HK-2 (cell line): ENCODE data around the gene LRFN4.

ENCODE experiments used
- DNase-seq: peaks from one replicate; pipeline ENCODE4 v3.0.0-alpha.2; 2018; ENCODE audit not compliant: unreplicated experiment

The LRFN4 gene

DNA sequence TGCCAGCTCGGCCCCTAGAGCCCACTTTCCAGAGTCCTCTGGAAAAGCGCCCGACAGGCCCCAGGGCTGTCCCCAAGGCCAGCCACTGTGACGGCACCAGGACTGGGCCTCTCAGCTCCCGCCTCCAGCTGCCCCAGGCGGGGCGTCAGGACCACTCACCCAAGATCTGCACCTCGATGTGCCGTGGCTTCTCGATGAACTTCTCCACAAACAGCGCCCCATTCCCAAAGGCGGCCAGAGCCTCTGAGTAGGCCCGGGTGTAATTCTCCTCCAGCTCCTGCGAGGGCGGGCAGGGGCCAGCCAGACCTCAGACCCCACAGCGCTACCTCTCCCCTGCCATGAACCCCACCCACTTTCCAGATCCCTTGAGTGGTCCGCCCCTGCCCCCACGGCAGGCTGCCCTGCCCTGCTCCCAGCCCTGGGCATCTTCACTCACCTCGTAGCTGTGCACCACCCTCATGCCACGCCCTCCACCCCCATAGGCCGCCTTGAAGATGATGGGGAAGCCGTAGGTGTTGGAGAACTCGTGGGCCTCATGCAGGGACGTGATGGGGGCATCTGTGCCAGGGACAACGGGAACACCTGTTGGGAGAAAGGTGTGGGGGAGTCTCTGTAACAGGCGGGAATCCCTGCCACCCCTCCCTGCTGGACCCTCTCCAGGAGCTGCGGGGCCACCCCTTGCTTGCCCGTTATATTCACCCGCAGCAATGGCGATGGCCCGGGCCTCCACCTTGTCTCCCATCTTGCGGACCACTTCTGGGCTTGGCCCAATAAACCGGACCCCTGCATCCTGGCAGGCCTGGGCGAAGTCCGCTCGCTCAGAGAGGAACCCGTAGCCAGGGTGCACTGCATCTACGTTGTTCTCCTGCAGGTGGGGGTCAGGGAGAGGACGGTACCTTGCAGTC is 14.0 kb downstream of the LRFN4 start:
- DNase-seq, result no peak

DNA sequence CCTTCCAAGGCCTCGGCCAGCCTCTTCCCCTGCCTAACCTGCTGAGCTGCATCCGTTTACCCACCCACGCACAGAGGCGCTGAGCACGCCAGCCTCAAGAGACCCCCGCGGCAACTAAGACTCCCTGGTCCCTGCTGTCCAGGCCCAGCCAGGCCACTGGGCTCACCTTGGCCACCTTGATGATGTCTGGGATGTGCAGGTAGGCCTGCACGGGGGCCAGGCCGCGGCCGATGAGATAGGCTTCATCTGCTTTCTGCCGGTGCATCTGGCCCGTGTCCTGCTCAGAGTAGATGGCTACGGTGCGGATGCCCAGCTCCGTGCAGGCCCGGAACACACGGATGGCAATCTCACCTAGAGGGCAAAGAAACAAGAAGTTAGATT is 14.6 kb downstream of the LRFN4 start:
- DNase-seq, result no peak

DNA sequence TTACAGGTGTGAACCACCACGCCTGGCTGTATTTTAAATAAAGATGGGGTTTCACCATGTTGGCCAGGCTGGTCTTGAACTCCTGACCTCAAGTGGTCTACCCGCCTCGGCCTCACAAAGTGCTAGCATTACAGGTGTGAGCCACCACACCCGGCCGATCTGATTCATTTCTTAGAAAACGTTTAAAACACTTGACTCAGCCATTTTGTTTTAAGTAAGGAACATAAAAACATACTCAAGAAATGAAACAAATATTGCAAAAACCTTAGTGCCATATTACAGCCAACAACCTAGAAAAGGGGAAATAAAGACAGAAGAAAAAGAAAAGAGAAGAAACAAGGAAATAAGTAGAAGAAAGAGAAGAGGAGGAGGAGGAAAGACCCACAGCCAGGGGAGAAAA is 17.4 kb downstream of the LRFN4 start:
- DNase-seq, result no peak

DNA sequence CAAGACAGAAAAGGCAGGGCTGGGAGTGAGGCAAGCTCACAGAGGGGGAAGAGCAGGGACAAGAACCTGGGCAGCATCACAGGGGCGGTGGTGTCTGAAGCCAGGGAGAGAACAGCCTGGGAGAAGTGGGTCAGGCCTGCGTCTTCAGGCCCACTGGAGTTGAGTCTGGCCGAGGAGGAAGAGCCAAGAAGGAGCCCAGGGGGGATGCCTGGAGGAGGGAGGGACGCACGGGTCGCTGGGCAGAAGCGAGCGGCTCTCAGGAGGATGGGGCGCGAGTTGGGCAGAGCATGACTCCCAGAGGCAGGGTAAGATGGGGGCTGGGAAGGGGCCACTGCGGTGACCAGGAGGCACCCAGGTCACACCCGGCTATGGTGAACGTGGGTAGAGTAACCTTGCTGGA is 18.5 kb downstream of the LRFN4 start:
- no peak for DNase-seq

DNA sequence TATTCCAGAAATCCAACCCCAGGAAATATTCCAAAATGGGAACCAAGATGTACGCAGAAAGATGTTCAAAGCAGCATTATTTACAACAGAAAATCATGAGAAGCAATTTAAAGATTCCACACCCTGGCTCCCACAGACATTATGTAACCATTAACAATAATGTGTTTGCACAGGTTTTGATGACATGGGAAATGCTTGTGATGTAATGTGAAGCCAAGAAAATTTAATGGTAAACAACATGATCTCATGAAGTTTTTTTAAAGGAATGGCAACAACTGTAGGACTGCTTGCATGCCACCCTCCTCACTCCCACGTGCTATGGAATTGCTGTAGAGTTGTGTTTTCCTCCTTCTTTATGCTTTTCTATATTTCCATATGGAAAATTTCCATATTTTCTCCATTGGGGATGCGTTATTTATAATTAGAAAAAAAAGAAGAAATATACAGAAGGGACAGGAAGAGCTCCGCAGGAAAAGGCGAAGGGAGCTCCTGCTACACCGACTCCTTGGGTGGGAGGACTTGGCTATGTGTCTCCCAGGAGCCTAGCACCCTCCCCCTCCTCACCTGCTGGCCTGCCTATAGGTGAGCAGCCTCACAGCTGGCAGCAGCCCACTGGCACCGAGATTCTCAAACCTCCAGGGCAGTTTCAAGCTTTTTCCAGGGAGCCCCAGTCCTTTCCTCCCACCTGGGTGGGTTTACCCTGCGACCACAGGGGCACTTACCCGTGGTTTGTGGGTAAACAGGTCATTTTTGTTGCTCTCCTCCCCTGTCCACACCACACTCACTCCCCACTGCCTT is 20.9 kb downstream of the LRFN4 start:
- DNase-seq, result no peak

DNA sequence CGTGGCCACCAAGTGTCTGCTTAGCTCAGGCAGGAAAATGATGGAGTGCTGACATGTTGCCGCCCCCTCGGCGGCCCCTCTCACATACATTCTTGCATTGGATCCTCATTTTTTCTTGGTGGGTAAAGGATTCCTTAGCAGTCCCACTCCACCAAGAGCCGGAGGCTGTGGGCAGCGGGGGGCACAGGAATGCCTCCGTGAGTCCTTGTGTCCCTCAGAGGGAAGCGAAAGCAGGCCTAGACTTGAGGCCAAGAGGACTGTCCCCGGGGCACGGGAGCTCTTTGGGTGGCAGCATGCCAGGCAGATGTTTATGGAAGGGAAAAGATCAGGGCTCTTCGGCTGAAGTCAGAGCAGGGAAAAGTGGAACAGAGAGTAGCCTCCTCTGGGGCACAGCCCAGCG is 21.6 kb downstream of the LRFN4 start:
- no peak for DNase-seq

DNA sequence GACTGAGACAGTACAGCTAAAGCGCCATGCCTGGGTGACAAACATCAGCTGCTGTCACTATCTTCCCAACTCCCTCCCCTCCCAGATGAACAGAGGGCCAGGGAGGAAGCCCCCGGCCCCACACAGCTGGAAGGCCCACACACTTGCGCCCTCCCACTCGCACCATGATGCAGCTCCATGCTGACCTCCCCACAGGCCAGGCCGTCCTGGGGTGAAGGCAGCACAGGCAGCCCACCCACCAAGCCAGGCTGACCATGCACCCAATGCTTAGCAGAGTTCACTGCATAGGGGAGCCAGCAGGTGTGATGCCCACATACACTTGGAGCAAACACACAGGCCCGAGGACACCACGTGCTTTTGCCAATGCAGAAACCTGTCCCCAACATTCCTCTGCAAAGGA is 22.1 kb downstream of the LRFN4 start:
- DNase-seq, result no peak

DNA sequence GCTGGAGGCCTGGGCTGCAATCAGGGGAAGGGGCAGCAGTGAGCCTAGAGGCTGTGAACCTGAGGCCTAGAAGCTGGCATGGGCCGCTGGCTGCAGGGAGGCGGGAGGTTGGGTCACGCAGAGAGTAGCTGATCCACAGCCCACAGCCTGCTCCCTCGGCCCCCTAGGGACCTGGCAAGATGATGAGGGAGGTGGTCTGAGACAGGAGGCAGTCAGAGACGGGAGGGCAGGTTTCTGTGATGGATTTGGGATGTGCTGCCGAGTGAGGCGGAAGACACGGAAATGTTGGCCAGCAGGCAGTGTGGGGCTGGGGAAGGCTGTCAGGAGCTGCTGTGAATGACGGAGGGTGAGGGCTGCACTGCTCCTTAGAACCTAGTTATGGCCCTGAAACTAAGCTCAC is 22.7 kb downstream of the LRFN4 start:
- DNase-seq, result no peak

DNA sequence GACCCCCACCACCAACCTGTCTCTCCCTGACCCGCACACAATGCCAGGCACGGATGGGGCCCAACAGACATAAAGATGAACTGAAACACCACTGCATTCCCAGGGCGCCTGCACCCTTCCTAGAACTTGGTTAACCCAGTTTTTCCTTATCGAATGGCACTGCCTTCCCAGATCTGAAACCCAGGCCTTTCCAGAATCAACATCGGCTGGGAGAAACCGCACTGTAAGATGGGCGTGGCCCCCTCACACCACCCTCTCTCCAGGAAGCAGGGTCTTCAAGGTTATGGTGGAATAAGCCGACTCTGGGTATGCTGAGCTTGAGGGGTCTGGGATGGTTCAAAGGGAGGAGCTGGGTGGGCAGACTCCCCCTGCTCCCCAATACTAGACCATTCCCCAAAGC is 23.1 kb downstream of the LRFN4 start:
- DNase-seq, result no peak

DNA sequence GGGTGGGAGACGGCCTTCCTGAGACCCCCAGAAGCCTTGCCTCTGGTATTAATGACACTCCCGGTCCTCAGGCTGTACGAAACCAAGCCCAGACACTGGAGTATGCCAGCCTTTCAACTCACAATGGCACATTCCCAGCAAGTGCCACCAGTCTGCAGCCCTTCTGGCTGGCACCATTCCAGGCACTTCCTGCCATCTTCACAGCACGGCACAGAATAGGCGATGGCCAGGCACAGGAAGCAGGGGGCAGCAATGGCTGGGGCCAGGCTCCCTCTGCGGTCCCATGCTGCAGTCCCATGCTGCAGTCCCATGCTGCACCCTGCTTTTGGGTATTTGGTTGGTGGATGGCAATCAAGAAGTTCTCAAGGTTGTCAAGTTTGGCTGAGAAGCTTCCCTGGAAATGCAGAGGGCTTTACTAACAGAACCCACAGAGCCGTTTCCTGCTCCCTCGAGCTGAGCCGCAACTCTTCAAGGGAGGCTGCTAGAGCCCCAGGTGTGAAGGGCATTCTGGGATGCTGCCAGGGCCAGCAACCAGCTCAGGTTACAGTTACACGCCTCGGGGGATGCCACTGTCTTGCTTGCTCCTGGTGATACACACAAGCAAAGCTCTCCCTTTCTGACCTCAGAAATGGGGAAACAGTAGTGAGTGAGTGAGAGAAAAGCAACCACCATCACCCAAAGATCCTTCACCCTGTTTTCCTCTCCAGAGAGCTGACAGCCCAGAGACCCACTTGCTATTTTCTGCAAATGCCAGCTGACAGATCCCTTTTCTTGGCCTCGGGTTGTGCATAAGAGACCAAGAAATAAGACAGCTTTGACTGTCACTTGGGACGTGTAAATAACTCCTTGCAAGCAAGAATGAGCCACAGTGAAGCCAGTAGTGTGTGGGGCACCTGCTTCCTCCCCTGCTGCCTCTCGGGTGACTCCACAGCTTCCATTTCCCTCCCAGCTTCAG is 23.9 kb downstream of the LRFN4 start:
- peak; percentile 38 for DNase-seq

DNA sequence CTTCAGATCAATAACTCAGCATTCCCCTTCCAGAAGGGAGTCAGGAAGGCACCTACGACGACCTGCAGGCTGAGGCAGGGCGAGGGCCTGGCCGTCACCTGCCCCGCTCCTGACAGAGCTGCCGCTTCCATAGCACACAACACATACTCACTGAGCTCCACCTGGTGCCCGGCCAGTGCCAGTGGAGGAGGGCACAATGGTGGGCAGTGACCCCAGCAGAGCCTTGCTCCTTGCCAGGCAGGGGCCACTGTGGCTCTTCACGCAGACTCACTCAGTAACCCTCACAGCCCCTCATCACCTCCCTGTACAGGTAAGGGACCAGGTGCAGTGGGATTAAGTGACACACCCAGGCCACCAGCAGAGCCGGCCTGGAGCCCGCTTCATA is 24.6 kb downstream of the LRFN4 start:
- no peak for DNase-seq

DNA sequence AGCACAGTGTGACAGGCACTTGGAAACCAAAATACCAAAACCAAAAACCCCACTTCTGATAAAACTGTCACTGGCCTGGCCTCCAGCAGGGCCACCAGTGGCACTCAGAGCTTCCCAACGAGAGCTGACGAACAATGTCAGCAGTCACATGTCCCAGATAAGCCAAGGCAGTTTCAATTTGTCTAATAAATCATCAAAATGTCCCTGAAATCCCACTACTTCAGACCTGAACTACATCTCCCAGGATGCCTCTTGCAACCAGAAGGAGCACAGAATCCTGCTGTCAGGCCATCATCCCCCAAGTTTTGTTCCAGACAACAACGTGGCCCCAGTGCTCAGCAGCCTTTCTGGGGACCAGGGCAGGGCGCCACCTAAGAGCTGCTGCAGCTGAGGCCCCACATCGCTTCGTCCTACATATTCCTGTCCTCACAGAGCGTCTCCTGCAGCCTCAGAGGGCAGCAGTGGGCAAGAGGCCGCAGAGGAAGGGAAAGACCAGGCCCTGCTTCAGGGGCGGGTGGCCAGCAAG is 25.1 kb downstream of the LRFN4 start:
- no peak for DNase-seq

DNA sequence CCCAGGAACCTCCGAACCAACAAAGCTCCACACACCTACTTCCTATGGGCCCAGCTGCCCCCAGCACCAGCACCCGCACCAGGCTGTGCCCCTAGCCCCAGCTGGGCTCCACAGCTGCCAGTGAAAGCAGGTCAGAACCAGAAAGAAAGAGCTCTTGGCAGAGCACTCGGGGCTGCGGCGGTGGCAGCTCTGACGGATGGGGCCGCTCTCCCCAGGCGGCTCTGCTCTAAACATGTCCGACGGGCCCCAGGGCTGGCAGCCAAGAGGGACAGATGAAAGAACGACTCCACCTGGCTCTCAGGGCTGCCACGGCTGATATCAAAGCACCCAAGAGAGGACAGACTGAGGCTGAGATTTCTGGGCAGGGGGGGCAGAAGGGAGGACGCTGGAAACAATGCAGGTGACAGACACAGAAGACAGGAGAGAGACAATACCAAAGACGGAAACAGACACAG is 25.7 kb downstream of the LRFN4 start:
- DNase-seq, result no peak

DNA sequence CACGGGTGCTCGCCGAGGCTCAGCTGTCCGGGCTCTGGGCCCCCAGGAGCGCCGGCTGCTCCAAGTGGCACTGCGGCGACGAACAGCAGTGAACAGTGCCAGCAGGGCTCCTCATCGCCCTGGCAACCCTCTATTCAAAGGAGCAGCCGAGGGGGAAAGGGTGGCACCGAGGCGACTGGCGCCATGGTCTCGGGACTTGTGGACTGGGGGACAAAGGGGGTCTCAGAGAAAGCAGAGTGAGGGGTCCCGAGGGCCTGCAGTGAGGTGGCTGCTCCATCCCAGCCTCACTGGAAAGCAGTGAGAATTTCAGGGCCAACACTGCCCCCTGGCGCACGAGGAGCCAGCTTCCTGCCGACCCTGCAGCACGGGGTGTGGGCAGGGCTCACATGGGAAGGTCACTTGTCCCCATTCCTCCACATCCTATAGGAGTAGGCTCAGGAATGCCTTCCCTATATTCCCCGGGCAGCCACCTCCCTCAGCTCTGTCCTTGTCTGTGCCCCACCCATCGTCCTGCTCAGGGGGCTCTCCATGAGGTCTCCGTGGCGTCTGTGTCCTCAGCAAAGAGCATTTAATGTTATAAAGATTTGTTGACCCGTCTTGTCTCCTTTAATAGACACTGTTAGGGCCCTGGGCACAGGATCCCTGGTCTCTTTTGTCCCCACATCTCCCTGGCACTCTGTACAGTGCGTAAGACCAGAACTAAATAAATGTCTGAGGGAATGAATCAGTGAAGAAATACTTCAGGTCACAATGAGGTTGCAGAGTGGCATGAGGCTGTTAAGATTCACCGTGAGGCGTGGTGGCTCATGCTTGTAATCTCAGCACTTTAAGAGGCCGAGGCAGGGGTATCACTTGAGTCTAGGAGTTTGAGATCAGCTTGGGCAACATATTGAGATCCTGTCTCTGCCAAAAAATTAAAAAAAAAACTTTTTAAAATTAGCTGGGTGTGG is 26.4 kb downstream of the LRFN4 start:
- peak; percentile 26 for DNase-seq

DNA sequence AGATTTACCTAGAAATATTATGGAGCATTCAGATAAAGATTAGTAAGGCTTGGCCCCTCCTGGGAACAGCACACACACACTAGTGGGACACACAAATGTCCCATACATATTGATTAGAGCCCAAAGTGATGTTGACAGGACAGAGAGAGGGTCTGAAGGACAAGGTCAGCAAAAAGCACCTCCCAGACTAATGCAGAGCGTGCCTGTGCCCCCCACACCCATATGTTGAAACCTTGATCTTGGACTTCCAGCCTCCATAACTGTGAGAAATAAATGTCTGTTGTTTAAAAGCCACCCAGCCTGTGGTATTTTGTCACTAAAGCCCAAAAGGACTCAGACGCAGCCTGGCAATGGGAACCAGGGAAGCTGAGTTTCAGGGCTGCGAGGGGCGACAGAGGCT is 27.6 kb downstream of the LRFN4 start:
- DNase-seq, result no peak

DNA sequence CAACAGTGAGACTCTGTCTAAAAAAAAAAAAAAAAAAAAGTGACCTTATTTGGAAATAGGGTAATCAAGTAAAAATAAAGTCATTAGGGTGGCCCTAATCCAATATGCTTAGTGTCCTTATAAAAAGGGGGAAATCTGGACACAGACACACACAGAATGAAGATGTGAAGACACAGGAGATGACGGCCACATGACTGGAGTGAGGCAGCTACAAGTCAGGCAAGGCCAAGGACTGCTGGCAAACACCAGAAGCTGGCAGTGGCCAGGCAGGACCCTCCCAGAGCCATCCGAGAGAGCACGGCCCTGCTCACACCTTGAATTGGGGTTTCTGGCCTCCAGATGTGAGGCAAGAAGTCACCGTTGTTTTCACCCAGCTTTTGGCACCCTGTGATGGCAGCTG is 28.6 kb downstream of the LRFN4 start:
- DNase-seq, result no peak

DNA sequence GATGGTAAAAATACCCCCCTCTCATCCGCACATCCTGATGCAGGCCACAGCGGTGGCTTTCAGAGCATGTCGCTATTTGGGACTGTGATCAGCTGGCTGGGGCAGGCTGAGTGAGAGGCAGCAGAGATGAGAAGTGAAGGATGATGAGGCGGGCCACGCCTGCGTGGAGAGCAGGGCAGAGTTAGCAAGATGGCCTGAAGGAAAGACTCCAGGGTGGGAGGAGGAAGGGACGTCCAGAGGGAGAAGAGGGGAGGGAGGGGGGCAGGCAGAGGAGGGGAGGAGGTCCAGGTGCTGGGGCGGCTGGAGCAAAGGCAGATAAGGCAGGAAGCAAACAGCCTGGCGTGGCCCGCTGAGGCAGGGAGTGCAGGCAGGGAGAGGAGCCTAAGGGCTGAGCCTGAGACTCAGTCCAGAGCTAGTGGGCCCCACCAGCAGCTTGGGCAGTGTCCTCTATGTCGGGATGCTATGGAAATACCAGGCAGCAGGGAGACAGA is 29.1 kb downstream of the LRFN4 start:
- DNase-seq, result no peak

DNA sequence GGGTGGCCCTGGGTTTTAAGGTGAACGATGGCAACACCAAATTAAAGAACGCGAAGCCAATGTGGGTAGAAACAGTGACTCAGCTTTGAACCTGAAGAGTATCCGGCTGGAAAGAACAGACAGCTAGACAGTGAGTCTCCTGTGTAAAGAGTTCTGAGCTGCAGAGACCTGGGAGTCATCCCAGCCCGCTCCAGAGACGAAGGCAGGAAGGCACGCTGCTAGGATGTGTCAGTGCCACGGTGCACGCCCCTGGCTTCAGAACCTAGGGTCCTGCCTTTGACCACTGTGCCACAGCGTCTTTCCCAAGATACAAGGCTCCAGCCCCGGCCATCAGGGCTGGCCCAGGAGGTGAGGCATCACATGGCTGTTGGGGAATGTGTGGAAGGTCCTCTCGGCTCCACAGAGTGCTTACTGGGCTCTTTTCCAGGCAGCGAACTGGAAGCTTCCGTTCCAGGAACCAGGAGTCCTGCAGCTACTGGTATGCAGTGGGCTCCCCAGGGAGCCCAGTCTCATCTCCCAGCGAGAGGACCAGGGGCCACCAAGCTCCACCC is 29.9 kb downstream of the LRFN4 start:
- peak; percentile 23 for DNase-seq

DNA sequence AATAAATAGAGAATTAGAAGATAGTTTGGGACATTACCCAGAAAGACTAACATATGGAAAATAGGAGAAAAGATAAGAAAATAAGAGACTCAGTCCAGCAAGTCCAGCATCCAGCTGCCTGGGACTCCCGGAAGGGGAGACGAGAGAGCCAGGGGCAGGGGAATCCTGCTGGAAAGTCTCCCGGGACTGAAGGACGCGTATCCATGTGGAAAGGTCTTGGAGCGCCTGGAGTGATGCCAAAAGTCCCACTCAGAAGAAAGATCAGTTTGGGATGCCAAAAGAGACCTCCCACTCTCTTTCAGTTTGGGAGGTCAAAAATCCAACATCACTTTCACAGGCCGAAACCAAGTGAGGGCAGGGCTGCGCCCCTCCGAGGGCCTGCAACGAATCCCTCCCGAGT is 30.7 kb downstream of the LRFN4 start:
- no peak for DNase-seq

DNA sequence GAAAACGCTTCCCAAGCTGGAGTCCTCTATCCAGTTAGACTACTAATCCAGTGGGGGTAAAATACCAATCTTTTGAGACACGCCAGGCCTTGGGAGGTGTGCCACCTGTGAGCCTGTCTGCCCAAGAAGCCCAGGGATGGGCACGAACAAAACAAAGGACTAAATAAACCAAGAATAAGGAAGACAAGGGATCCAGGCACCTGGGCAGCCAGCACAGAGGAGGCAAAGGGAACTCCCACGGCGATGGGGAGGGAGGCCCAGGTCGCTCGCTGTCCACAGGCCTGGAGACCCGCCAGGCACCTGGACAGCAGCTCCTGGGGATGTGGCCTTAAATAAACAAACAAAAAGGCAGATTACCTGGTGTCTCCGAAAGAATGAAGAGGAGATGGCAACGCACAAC is 31.4 kb downstream of the LRFN4 start:
- DNase-seq, result no peak
